NCI-H2081 treated with DMSO at 0.1 percent for 48 hours (cell line): ENCODE measurements around the gene CITED4.

Source experiments
- DNase-seq: peaks from one replicate; lab custom pipeline; 2025; lab: John Stamatoyannopoulos, UW

CITED4 gene

DNA sequence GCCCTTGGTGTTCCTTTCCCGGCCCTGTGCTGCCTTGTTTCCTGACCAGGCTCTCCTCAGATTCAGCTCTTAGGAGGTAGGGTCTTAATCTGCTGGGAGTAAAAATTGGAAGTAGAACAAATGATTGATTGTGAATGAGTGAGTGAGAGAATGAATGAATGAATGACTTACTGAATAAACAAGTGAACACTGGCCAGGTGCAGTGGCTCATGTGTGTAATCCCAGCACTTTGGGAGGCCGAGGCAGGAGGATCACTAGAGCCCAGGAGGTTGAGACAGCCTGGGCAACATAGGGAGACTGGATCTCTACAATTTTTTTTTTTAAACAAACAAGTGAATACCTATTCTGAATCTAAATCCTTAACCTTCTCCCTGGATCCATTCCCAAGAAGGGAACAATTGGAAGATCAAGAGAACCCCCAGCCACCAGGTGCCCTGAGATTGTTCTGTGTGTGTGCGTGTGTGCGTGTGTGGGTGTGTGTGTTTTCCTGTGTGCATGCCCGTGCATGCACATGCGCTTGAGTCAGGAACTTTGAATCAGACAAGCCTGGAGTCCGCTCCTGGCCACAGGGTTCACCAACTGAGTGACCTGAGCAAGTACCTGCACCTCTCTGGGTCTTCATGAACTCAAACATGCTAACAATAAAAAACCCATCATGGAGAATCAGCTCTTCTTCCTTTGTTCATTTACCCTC is 24.3 kb upstream of the CITED4 start:
- no peak for DNase-seq

DNA sequence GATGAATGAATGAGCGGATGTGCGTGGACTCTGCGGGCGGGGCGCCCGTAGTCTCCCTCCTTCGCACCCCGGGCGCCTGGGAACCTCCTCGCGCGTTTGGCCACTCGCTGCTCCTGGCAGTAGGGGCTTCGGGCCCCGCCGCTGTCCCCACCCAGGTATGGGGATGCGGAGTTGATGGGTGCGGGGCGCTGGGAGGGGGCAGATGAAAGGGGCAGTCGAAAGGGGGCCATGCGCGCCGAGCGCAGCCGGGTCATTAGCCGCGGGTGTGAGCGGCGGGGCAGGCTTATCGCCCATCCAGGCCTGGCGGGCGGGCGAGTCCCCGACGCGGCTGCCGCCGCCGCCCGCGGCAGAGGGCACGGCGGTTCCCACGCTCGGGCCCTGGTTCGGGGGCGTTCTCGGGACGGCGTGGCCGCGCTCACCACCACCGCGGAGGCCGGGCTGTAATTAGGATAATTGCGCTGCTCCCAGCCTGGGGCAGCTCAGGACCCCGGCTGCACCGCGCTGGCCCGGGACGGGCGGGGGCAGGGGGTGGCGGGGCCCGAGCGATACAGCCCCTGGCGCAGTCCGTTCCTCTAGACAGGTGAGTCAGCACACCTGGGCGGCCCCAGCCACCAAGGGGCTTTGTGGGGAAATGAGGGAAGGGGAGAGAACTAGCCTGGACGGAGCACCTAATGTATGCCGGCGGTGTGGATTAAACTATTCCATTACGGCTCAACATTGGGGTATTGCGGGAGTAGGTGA is 22.1 kb upstream of the CITED4 start:
- DNase-seq, result no peak

GRCh38 chr1:40880813-40881549 is 18.8 kb upstream of the CITED4 start:
- no peak for DNase-seq

- DNase-seq, result no peak
These were observed 17.5 kb upstream of the CITED4 start for GRCh38 chr1:40879482-40880175.

- no peak for DNase-seq
These were observed 16.7 kb upstream of the CITED4 start for GRCh38 chr1:40878906-40879305.

DNA sequence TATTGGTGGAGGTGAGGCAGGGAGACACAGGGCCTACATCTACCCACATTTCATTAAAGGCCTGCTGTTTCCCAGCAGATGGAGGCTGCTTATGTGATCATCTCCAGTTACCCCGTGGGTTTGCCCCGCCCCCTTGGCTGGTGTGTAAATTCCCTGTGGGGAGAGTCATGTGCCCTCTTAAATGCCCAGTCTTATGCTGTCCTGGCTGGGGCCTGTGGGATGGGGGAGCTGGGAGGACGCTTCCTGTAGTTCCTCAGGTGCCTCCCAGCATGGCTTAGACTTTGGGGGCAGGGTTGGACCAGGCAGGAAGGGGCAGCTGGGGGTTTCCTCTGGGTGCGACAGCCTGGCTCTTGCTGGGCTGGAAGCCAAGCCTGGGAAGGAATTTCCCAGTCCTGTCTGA is 15.5 kb upstream of the CITED4 start:
- no peak for DNase-seq

GRCh38 chr1:40876891-40877290 is 14.7 kb upstream of the CITED4 start:
- no peak for DNase-seq

DNA sequence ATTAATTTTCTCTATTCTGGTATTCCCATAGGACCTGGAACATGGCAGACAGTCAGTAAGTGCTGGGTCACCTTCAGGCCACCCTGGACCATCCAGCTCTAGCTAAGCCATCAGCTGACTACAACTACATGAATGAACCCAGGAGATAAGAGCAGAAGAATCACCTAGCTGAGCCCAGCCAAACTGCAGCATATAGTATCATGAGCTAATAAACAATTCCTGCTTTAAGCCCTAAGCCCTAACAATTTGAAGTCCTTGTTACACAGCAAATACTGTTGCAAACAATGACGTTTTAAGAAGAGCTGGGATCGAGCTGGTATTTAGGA is 14.2 kb upstream of the CITED4 start:
- no peak for DNase-seq

- no peak for DNase-seq
These were observed 11.8 kb upstream of the CITED4 start for GRCh38 chr1:40873863-40874472.

- DNase-seq, result no peak
These were observed 10.1 kb upstream of the CITED4 start for GRCh38 chr1:40872276-40872675.

- DNase-seq, result no peak
These were observed 8.1 kb upstream of the CITED4 start for GRCh38 chr1:40870135-40870728.

DNA sequence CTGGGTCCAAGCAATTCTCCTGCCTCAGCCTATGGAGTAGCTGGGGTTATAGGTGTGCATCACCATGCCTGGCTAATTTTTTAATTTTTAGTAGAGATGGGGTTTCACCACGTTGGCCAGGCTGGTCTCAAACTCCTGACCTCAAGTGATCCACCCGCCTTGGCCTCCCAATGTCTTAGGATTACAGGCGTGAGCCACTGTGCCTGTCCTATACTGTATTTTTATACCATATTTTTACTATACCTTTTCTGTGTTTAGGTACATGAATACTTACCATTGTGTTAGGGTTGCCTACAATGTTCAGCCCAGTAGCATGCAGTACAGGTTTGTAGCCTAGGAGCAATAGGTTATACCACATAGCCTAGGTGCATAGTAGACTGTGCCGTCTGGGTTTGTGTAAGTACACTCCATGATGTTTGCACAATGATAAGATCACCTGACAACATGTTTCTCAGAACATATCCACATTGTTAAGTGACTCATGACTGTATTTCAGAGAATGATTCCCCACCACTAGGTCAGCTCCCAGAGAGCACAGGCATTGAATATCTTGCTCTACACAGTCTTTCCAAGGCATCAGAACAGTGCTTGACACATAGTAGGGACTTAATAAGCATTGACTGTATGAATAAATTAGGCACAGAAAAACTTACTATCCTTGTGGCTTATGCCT is 6.0 kb upstream of the CITED4 start:
- no peak for DNase-seq

GRCh38 chr1:40861224-40862003 is 749 bp downstream of the CITED4 start:
- DNase-seq, result no peak

DNA sequence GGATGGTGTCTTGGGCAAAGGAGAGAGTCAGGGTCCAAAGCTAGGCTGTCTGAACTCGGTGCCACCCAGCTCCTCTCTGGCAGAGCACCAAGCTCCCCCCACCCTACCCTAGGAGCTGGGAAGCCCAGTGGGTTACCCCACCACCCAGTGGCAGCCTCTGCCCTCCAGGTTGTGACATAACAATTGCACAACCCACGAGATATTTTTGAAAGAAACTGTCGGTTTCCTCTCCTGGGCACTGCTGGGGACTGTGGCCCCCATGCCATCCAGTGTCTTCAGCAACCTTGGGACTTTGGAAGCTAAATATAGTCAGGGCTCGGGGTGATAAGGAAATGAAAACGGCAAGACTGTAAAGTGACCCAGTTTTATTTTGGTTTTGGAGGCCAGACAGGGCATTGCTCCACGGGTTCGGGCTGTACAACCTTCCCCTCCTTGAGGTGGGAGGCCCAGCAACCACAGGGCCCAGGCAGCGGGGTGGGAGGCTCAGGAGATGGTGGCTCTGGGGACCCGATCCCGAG is 1.4 kb downstream of the CITED4 start:
- no peak for DNase-seq

- no peak for DNase-seq
These were observed 3.2 kb downstream of the CITED4 start for GRCh38 chr1:40858856-40859416.

DNA sequence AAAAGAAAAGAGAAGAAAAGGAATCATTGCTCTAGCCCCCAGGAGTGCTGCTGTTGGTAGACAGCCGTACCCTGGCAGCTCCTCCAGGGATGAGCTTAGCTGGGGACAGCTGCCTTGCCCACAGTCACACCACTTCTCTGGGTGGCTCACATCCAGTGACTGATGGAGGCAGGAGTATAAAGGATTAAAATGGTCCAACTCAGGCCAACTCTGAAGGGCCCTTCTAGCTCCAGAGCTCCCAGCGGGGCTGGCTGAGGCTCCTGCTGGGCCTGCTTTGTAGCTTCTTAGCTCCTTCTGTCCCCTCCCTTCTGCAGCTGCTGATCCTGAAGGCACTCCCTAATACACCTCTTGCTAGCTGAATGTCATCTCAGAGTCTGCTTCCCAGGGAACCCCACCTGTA is 4.4 kb downstream of the CITED4 start:
- no peak for DNase-seq

- DNase-seq, result no peak
These were observed 5.4 kb downstream of the CITED4 start for GRCh38 chr1:40856656-40857302.

GRCh38 chr1:40856116-40856515 is 6.0 kb downstream of the CITED4 start:
- DNase-seq, result no peak

GRCh38 chr1:40855513-40855912 is 6.7 kb downstream of the CITED4 start:
- no peak for DNase-seq

- DNase-seq, result no peak
These were observed 8.3 kb downstream of the CITED4 start for GRCh38 chr1:40853885-40854170.
